Stomach (tissue), 9 donors: Measurements from ENCODE around the gene HELQ. TPM values are rescaled to one million over a fixed set of nuclear protein-coding genes. Genes with fewer than 3 reads are reported as not detected.
"Not testable (repeated sequence)": the region's sequence is repeated elsewhere in the genome, so short reads cannot be mapped to it uniquely, and the experiment has no call there.

Experiments
- DNase-seq, 2 donors: peaks; one replicate each; pipeline versions ENCODE4 v3.0.0 to v3.0.0-alpha.2; 2013 to 2019
- H3K27ac ChIP-seq, 5 donors: fragments of 200-600 bp in 4 of 5; sonication (generic) in 4 of 5; one replicate each; pipeline ENCODE4 v1.5.1; 2013 to 2019; ENCODE audit warnings: mild to moderate bottlenecking in 1 of 5, moderate library complexity in 1 of 5
- H3K27me3 ChIP-seq, 3 donors: fragments of 200-600 bp; sonication (generic); one replicate each; pipeline ENCODE4 v1.5.1; 2017 to 2019; ENCODE audit warnings: mixed run types in 1 of 3
- H3K36me3 ChIP-seq, 4 donors: fragments of 200-600 bp; sonication (generic); 1 replicate in 3 of 4; 2 replicates in 1 of 4; pipeline ENCODE4 v1.5.1; 2016 to 2019
- H3K4me1 ChIP-seq, 4 donors: fragments of 200-600 bp; sonication (generic); one replicate each; pipeline ENCODE4 v1.5.1; 2016 to 2019
- H3K4me3 ChIP-seq, 4 donors: fragments of 200-600 bp; sonication (generic) in 3 of 4; one replicate each; pipeline ENCODE4 v1.5.1; 2016 to 2019; ENCODE audit warnings: mild to moderate bottlenecking in 1 of 4
- H3K9me3 ChIP-seq, 4 donors: fragments of 200-600 bp; sonication (generic); one replicate each; pipeline ENCODE4 v1.5.1; 2016 to 2019
- EP300 ChIP-seq: sonication (generic); formaldehyde crosslinking; IDR thresholded peaks from one replicate; pipeline ENCODE4 v1.6.1; 2017; ENCODE audit warnings: antibody characterized with exemption
- POLR2A ChIP-seq, 4 donors: fragments of 450-650 bp; IDR thresholded peaks; one replicate each; pipeline ENCODE4 v1.6.1; 2016; ENCODE audit warnings: antibody characterized with exemption in 4 of 4, control low read depth in 2 of 4, mild to moderate bottlenecking in 1 of 4, moderate library complexity in 1 of 4
- POLR2AphosphoS5 ChIP-seq, 3 donors: sonication (generic); formaldehyde crosslinking; IDR thresholded peaks; one replicate each; pipeline ENCODE4 v1.6.1; 2016; ENCODE audit warnings: antibody characterized with exemption in 3 of 3
- WGBS, 5 donors: extraction: QIAGEN DNeasy Blood & Tissue Kit in 3 of 5; methylation state at CpG; one replicate each; pipeline versions ENCODE4 v1.1.5 to v1.1.7; 2013 to 2018; 5-methylcytosine and 5-hydroxymethylcytosine counted together
- intact Hi-C: fragments of 100-400 bp; cut with DNase I; formaldehyde crosslinking; loops from one replicate; pipeline ENCODE4 v1.15.1; 2023; ENCODE audit warnings: low total_unique reads
- polyA plus RNA-seq, 3 donors: library from polyadenylated mRNA; stranded (reverse); fragments of 200-250 nt; gene quantifications; one replicate each; pipeline ENCODE4 v1.2.3, GENCODE V29; 2013
- total RNA-seq, 5 donors: library from RNA; depleted of rRNA; stranded (reverse); fragments of >200 nt; gene quantifications; one replicate each; pipeline versions ENCODE4 v1.1.0 to v1.2.3, GENCODE V29; 2014 to 2016
- TF ChIP-seq, protein P1 (sequence below), 7 experiments: fragments of 450-650 bp in 4 of 7; fragments of 200-600 bp in 3 of 7; sonication (generic) in 3 of 7; IDR thresholded peaks; one replicate each; pipeline ENCODE4 v1.5.1; 2016 to 2019; ENCODE audit warnings: antibody characterized with exemption in 7 of 7, control low read depth in 2 of 7, mild to moderate bottlenecking in 1 of 7
- donor health status: healthy with polysubstance abuse.
- donor health status: Bipolar disorder and iron deficiency.
- donor health status: healthy.

HELQ gene
- total and polyA plus RNA-seq, 8 donors, result 5.0 to 26.8 (median 14.2) TPM

DNA sequence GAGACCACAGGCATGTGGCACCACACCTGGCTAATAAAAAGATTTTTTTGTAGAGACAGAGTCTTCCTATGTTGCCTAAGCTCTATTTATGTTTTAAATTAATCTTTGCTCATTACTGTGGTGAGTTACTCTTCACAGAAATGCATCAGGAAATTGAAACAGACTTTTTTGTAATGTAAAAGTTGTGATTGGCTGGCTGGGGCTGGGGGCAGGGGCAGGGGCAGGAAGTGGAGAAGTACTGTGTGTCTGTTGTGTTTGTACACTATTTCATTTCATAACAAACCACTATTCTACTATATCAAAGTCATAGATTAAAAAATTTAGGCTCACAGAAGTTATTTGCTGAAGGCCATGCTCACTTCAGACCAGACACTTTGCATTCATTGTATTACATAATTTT is 48.4 kb upstream of the HELQ start:
- H3K4me1 ChIP-seq, result no peaks in the 10 kb centered on the region
- no peak overlapping the region for H3K27ac ChIP-seq
- TF ChIP-seq POLR2AphosphoS5 (IDR thresholded peaks at IDR 0.05), result no peak
- no peak for TF ChIP-seq POLR2A (IDR thresholded peaks at IDR 0.05)
- TF ChIP-seq, protein P1, sequence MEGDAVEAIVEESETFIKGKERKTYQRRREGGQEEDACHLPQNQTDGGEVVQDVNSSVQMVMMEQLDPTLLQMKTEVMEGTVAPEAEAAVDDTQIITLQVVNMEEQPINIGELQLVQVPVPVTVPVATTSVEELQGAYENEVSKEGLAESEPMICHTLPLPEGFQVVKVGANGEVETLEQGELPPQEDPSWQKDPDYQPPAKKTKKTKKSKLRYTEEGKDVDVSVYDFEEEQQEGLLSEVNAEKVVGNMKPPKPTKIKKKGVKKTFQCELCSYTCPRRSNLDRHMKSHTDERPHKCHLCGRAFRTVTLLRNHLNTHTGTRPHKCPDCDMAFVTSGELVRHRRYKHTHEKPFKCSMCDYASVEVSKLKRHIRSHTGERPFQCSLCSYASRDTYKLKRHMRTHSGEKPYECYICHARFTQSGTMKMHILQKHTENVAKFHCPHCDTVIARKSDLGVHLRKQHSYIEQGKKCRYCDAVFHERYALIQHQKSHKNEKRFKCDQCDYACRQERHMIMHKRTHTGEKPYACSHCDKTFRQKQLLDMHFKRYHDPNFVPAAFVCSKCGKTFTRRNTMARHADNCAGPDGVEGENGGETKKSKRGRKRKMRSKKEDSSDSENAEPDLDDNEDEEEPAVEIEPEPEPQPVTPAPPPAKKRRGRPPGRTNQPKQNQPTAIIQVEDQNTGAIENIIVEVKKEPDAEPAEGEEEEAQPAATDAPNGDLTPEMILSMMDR (IDR thresholded peaks at IDR 0.05), result no peak
- TF ChIP-seq EP300, result no peak
- no peaks in the 10 kb centered on the region for H3K27me3 ChIP-seq
- intact Hi-C loops, result no loop called here
- H3K4me3 ChIP-seq, result no peak overlapping the region
- H3K36me3 ChIP-seq, result no peaks in the 10 kb centered on the region
- no peaks in the 10 kb centered on the region for H3K9me3 ChIP-seq
- no peak for DNase-seq

DNA sequence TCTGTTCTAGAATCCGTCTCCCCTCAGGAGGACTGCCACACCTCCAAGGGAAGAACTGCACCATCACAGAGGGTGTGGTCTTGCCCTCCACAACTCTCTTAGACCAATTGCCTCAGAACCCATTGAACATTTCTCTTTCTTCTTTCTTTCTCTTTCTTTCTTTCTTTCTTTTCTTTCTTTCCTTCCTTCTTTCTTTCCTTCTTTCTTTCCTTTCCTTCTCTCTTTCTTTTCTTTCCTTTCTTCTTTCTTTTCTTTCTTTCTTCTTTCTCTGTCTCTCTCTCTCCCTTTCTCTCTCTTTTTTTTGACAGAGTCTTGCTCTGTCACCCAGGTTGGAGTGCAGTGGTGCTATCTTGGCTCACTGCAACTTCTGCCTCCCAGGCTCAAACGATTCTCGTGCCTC is 46.0 kb upstream of the HELQ start:
- H3K4me1 ChIP-seq, H3K9me3 ChIP-seq, intact Hi-C loops, H3K27ac ChIP-seq, H3K4me3 ChIP-seq, DNase-seq, H3K27me3 ChIP-seq, H3K36me3 ChIP-seq: not testable (repeated sequence)
- 89 to 95% (median 91%) methylated on average over 3 of the region's 3 CpGs for WGBS, 5 donors

DNA sequence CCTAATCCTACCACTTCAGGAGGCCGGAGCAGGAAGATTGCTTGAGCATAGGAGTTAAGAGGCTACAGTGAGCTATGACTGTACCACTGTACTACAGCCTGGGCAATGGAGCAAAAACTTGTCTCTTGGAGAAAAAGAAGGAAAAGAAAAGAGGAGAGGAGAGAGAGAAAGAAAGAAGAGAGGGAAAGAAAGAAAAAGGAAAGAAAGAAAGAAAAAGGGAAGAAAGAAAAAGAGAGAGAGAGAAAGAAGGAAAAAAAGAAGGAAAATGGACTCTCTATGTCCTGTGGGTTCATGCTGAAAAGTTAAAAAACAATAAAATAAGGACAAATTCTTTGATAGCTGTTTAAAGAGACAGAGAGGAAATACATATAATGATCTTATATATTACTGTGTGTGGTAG is 42.6 kb upstream of the HELQ start:
- TF ChIP-seq, protein P1 (IDR thresholded peaks at IDR 0.05), result no peak
- no peak for TF ChIP-seq EP300
- no peak for TF ChIP-seq POLR2AphosphoS5 (IDR thresholded peaks at IDR 0.05)
- TF ChIP-seq POLR2A (IDR thresholded peaks at IDR 0.05), result no peak
- no peak overlapping the region for H3K4me3 ChIP-seq
- no peaks in the 10 kb centered on the region for H3K27me3 ChIP-seq
- 86 to 100% (median 94%) methylated on average over 1 of the region's 1 CpG for WGBS, 5 donors
- H3K27ac ChIP-seq, result no peak overlapping the region
- no peaks in the 10 kb centered on the region for H3K4me1 ChIP-seq
- H3K36me3 ChIP-seq, result no peaks in the 10 kb centered on the region
- no peak for DNase-seq
- no peaks in the 10 kb centered on the region for H3K9me3 ChIP-seq
- intact Hi-C loops, result no loop called here

DNA sequence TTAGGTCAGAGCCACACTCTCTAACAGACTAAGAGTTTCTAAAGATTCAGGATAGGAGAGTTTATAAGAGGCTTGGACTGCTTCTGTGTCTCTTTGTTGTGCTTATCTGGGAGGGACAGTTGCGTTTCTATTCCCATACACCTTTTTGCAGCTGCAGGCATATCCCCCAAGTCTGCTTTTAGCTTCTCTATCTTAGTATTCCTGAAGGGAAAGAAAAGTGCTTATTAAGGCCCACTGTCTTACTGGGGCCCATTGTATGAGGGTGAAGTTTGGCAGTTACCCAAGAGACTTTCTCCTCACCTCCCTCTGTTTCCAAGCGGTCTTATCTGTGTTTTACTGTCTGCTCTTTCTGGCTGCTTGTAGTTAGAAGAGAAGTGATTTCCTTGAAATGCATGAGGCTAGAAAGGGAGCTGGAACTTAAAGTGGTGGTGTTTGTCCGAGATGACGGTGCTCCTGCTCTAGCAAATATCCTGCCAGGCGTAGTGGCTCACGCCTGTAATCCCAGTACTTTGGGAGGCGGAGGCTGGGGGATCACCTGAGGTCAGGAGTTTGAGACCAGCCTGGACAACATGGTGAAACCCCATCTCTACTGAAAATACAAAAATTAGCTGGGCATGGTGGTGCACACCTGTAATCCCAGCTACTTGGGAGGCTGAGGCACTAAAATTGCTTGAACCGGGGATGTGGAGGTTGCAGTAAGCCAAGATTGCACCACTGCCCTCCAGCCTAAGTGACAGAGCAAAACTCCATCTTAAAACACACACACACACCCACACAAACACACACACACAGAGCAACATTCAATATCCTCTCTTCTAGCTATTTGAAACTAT is 40.7 kb upstream of the HELQ start:
- H3K27me3 ChIP-seq, H3K36me3 ChIP-seq, DNase-seq, H3K4me1 ChIP-seq, intact Hi-C loops, H3K9me3 ChIP-seq, H3K27ac ChIP-seq, H3K4me3 ChIP-seq: not testable (repeated sequence)
- 58 to 72% (median 61%) methylated on average over 8 of the region's 8 CpGs for WGBS, 5 donors

DNA sequence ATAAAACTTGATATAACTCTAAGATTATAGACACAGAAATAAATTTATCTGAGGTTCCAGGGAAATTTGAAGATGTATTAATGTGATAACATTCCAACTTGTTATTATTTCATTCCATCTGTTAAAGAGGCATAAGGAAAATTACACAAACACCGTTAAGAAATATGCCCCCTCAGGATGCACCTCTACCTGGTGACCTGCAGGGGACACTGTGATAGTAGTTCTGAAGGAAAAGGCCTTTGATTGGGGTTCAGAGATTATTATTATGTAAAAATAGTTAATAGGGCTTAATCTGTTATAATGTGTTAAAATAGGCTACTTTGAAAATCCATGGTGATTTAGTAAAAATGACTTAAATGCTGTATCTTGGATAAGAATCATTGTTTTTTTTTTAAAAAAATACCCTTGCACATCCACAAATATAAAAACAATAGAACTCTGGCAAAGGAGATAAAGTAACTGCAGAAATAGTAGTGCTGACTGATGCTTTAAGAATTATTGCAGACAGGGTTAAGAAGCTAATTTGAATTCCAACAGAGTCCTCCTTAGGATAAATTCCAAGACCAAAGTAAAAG is 35.3 kb upstream of the HELQ start:
- H3K27me3 ChIP-seq, result no peaks in the 10 kb centered on the region
- peaks cover 0 to 2% (median 0%) of the 10 kb centered on the region in 4 donors for H3K4me1 ChIP-seq
- H3K36me3 ChIP-seq, result no peaks in the 10 kb centered on the region
- 0 to 10% (median 4%) methylated on average over 1 of the region's 1 CpG for WGBS, 5 donors
- no peaks in the 10 kb centered on the region for H3K9me3 ChIP-seq
- H3K4me3 ChIP-seq, result no peak overlapping the region
- no peak for TF ChIP-seq EP300
- no peak for TF ChIP-seq POLR2A (IDR thresholded peaks at IDR 0.05)
- no peak for TF ChIP-seq POLR2AphosphoS5 (IDR thresholded peaks at IDR 0.05)
- TF ChIP-seq, protein P1 (IDR thresholded peaks at IDR 0.05), result peak in 4 of 7 experiments; percentile 35 to 69 (median 54)
- peak in 1 of 2 donors; percentile 50 for DNase-seq
- intact Hi-C loops, result no loop called here
- no peak overlapping the region for H3K27ac ChIP-seq
